Mesenchymal stem cell (in vitro differentiated cells and primary cell): Measurements from ENCODE around the gene SNN.

ENCODE experiments used
- DNase-seq: peaks from one replicate; pipeline ENCODE4 v3.0.0-alpha.2; 2013
- H2AFZ ChIP-seq: one replicate; pipeline ENCODE4 v1.6.1; 2013; ENCODE audit warnings: low read depth, mild to moderate bottlenecking, control low read depth, inconsistent platforms, low read length, moderate library complexity
- H2AK5ac ChIP-seq: 2 replicates; pipeline ENCODE4 v1.6.1; 2013; ENCODE audit warnings: low read length, moderate library complexity, mild to moderate bottlenecking, inconsistent platforms; ENCODE audit not compliant: severe bottlenecking
- H2BK120ac ChIP-seq: one replicate; pipeline ENCODE4 v1.6.1; 2013; ENCODE audit warnings: low read depth, mild to moderate bottlenecking, inconsistent platforms, low read length, moderate library complexity
- H2BK12ac ChIP-seq, 2 experiments: one replicate each; pipeline ENCODE4 v1.6.1; 2013; ENCODE audit warnings: inconsistent platforms in 2 of 2, low read length in 2 of 2, mild to moderate bottlenecking in 2 of 2, moderate library complexity in 2 of 2, control low read depth in 1 of 2
- H2BK15ac ChIP-seq: one replicate; pipeline ENCODE4 v1.6.1; 2013; ENCODE audit warnings: mild to moderate bottlenecking, low read depth, inconsistent platforms; ENCODE audit not compliant: poor library complexity, severe bottlenecking
- H2BK5ac ChIP-seq: 2 replicates; pipeline ENCODE4 v1.6.1; 2013; ENCODE audit warnings: low read depth, mild to moderate bottlenecking, low read length, control low read depth, inconsistent platforms; ENCODE audit not compliant: poor library complexity, severe bottlenecking
- H3K14ac ChIP-seq, 2 experiments: one replicate each; pipeline ENCODE4 v1.6.1; 2013; ENCODE audit warnings: inconsistent platforms in 2 of 2, low read length in 2 of 2, control low read depth in 1 of 2, mild to moderate bottlenecking in 1 of 2, moderate library complexity in 1 of 2
- H3K18ac ChIP-seq, 2 experiments: one replicate each; pipeline ENCODE4 v1.6.1; 2013; ENCODE audit warnings: inconsistent platforms in 2 of 2, low read length in 2 of 2, control low read depth in 1 of 2, low read depth in 1 of 2, mild to moderate bottlenecking in 1 of 2
- H3K23ac ChIP-seq, 2 experiments: one replicate each; pipeline ENCODE4 v1.6.1; 2013; ENCODE audit warnings: inconsistent platforms in 2 of 2, low read length in 2 of 2, mild to moderate bottlenecking in 2 of 2, moderate library complexity in 2 of 2, control low read depth in 1 of 2
- H3K27ac ChIP-seq: 2 replicates; pipeline ENCODE4 v1.5.1; 2013; ENCODE audit warnings: mild to moderate bottlenecking, moderate library complexity, low read length, control low read depth, inconsistent platforms; ENCODE audit not compliant: poor library complexity, severe bottlenecking
- H3K27me3 ChIP-seq, 2 experiments: 2 replicates each; pipeline versions ENCODE4 v1.6.1 to v1.7.0; 2013; ENCODE audit warnings: low read length in 2 of 2, mild to moderate bottlenecking in 2 of 2, moderate library complexity in 2 of 2, control low read depth in 1 of 2, inconsistent platforms in 1 of 2; ENCODE audit not compliant: control insufficient read depth in 1 of 2, insufficient read depth in 1 of 2
- H3K36me3 ChIP-seq, 2 experiments: 2 replicates each; pipeline versions ENCODE4 v1.6.1 to v1.7.0; 2013; ENCODE audit warnings: low read length in 2 of 2, control low read depth in 1 of 2, inconsistent platforms in 1 of 2, low read depth in 1 of 2, mild to moderate bottlenecking in 1 of 2; ENCODE audit not compliant: insufficient read depth in 2 of 2, control insufficient read depth in 1 of 2
- H3K4ac ChIP-seq, 2 experiments: one replicate each; pipeline ENCODE4 v1.6.1; 2013; ENCODE audit warnings: inconsistent platforms in 2 of 2, low read length in 2 of 2, mild to moderate bottlenecking in 2 of 2, moderate library complexity in 2 of 2, control low read depth in 1 of 2, low read depth in 1 of 2
- H3K4me1 ChIP-seq: 2 replicates; pipeline ENCODE4 v1.6.1; 2013; ENCODE audit warnings: low read depth, low read length, control low read depth; ENCODE audit not compliant: control insufficient read depth, insufficient read depth
- H3K4me2 ChIP-seq: 2 replicates; pipeline ENCODE4 v1.6.1; 2013; ENCODE audit warnings: low read length, mild to moderate bottlenecking, inconsistent platforms; ENCODE audit not compliant: poor library complexity, severe bottlenecking
- H3K4me3 ChIP-seq, 2 experiments: 2 replicates each; pipeline versions ENCODE4 v1.5.1 to v1.7.0; 2013; ENCODE audit warnings: low read length in 2 of 2, mild to moderate bottlenecking in 2 of 2, control low read depth in 1 of 2, low read depth in 1 of 2; ENCODE audit not compliant: insufficient read depth in 1 of 2
- H3K79me1 ChIP-seq: replicated peaks from 2 replicates; pipeline ENCODE4 v1.6.1; 2013; ENCODE audit warnings: mild to moderate bottlenecking, control low read depth, low read length, inconsistent platforms; ENCODE audit not compliant: poor library complexity, severe bottlenecking
- H3K9ac ChIP-seq: 2 replicates; pipeline ENCODE4 v1.7.0; 2013; ENCODE audit warnings: mild to moderate bottlenecking, low read length, moderate library complexity
- H3K9me3 ChIP-seq: 2 replicates; pipeline ENCODE4 v1.7.0; 2013; ENCODE audit warnings: mild to moderate bottlenecking, low read length; ENCODE audit not compliant: control insufficient read depth
- H4K8ac ChIP-seq: one replicate; pipeline ENCODE4 v1.6.1; 2013; ENCODE audit warnings: inconsistent platforms, mild to moderate bottlenecking, low read length, moderate library complexity
- H4K91ac ChIP-seq: one replicate; pipeline ENCODE4 v1.6.1; 2013; ENCODE audit warnings: mild to moderate bottlenecking, low read length, inconsistent platforms
- WGBS: methylation state at CpG from one replicate; pipeline ENCODE4 v1.1.7; 2013; ENCODE audit warnings: mixed read lengths; 5-methylcytosine and 5-hydroxymethylcytosine counted together

SNN gene

DNA sequence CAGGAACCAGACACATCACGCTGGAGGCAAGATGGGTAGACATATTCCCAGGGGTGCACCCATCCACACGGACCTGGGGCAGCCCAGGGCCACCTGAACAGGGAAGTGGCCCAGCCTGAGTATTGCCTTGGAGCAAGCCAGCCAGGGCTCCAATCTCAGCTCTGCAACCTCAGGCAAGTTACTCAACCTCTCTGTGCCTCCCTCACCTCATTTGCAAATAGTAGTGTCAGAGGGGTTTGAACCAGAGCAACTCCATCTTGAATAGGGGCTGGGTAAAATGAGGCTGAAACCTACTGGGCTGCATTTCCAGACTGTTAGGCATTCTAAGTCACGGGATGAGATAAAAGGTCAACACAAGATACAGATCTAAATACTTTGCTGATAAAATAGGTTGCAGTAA is 35.1 kb upstream of the SNN start:
- H3K23ac ChIP-seq = peak overlapping the region in 1 of 2 experiments; percentile 16
- peak overlapping the region; percentile 91 for H2BK120ac ChIP-seq
- peak overlapping the region; percentile 98 for H4K91ac ChIP-seq
- H3K36me3 ChIP-seq = no peaks in the 10 kb centered on the region
- no peaks in the 10 kb centered on the region for H3K79me1 ChIP-seq
- peak overlapping the region; percentile 78 to 93 for H3K18ac ChIP-seq
- DNase-seq = no peak
- peaks cover 38% of the 10 kb centered on the region for H3K4me1 ChIP-seq
- peak overlapping the region; percentile 66 to 83 for H3K4ac ChIP-seq
- peak overlapping the region; percentile 92 for H2AK5ac ChIP-seq
- peak overlapping the region; percentile 60 to 100 for H2BK12ac ChIP-seq
- WGBS = 82% methylated on average over 3 of the region's 3 CpGs
- no peak overlapping the region for H2BK15ac ChIP-seq
- H3K14ac ChIP-seq = peak overlapping the region in 1 of 2 experiments; percentile 68
- no peak overlapping the region for H2AFZ ChIP-seq
- peak overlapping the region; percentile 24 for H4K8ac ChIP-seq
- H3K9me3 ChIP-seq = no peaks in the 10 kb centered on the region
- H3K27me3 ChIP-seq = peaks cover 0 to 5% of the 10 kb centered on the region in 2 experiments
- H3K4me2 ChIP-seq = no peak overlapping the region
- H3K9ac ChIP-seq = peak overlapping the region; percentile 53
- peak overlapping the region; percentile 4 for H2BK5ac ChIP-seq
- no peak overlapping the region for H3K4me3 ChIP-seq
- H3K27ac ChIP-seq = peak overlapping the region; percentile 66

GRCh38 chr16:11634312-11634711 is 33.9 kb upstream of the SNN start:
- H3K4me3 ChIP-seq = no peak overlapping the region
- WGBS = 90% methylated on average over 6 of the region's 6 CpGs
- H2AFZ ChIP-seq = no peak overlapping the region
- H2BK15ac ChIP-seq = no peak overlapping the region
- H3K23ac ChIP-seq = no peak overlapping the region
- H3K9ac ChIP-seq = no peak overlapping the region
- H3K14ac ChIP-seq = no peak overlapping the region
- peaks cover 32% of the 10 kb centered on the region for H3K4me1 ChIP-seq
- H3K9me3 ChIP-seq = no peaks in the 10 kb centered on the region
- no peaks in the 10 kb centered on the region for H3K36me3 ChIP-seq
- H3K4ac ChIP-seq = no peak overlapping the region
- H3K27me3 ChIP-seq = peaks cover 0 to 5% of the 10 kb centered on the region in 2 experiments
- no peak overlapping the region for H2BK120ac ChIP-seq
- H3K18ac ChIP-seq = no peak overlapping the region
- peak overlapping the region in 1 of 2 experiments; percentile 55 for H2BK12ac ChIP-seq
- H3K4me2 ChIP-seq = no peak overlapping the region
- no peak overlapping the region for H4K91ac ChIP-seq
- no peak overlapping the region for H4K8ac ChIP-seq
- no peak overlapping the region for H3K27ac ChIP-seq
- no peaks in the 10 kb centered on the region for H3K79me1 ChIP-seq
- H2BK5ac ChIP-seq = no peak overlapping the region
- H2AK5ac ChIP-seq = peak overlapping the region; percentile 54
- no peak for DNase-seq

DNA sequence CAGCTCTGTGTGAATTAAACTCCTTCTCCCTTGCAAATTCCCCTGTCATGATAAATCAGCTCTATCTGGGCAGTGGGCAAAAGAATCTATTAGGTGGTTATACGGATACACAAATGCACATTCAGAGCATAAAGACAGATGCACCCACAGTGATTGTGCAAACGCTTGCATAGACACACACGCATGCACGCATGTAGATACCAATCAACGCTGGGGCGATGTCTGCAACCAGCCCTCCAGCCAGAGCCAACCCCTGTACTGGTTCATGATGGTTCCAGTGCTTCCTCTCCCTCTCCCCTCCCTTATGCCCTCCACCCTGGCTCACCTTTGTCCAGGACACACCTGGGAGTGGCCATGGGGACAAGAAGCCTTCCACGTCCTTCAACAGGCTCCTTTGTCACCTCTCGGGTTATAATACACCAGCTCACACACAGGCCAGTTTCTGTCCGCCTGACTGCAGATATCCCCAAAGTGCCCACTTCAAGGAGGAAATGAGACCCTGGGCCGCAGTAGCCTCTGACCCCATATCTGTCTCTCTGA is 33.1 kb upstream of the SNN start:
- peak overlapping the region in 1 of 2 experiments; percentile 32 for H3K4ac ChIP-seq
- no peak overlapping the region for H2BK120ac ChIP-seq
- no peak for DNase-seq
- H3K9ac ChIP-seq = no peak overlapping the region
- peak overlapping the region; percentile 38 to 70 for H2BK12ac ChIP-seq
- H3K27ac ChIP-seq = no peak overlapping the region
- H4K8ac ChIP-seq = no peak overlapping the region
- H3K23ac ChIP-seq = no peak overlapping the region
- H3K4me3 ChIP-seq = no peak overlapping the region
- H4K91ac ChIP-seq = no peak overlapping the region
- H3K79me1 ChIP-seq = no peaks in the 10 kb centered on the region
- WGBS = 92% methylated on average over 10 of the region's 10 CpGs
- H2BK15ac ChIP-seq = no peak overlapping the region
- peaks cover 0 to 5% of the 10 kb centered on the region in 2 experiments for H3K27me3 ChIP-seq
- no peaks in the 10 kb centered on the region for H3K9me3 ChIP-seq
- peak overlapping the region; percentile 47 for H2AK5ac ChIP-seq
- peak overlapping the region in 1 of 2 experiments; percentile 35 for H3K14ac ChIP-seq
- H3K4me2 ChIP-seq = no peak overlapping the region
- H3K36me3 ChIP-seq = no peaks in the 10 kb centered on the region
- no peak overlapping the region for H2BK5ac ChIP-seq
- H3K4me1 ChIP-seq = peaks cover 29% of the 10 kb centered on the region
- no peak overlapping the region for H2AFZ ChIP-seq
- H3K18ac ChIP-seq = peak overlapping the region in 1 of 2 experiments; percentile 71

- DNase-seq = no peak
- no peak overlapping the region for H2BK120ac ChIP-seq
- H3K79me1 ChIP-seq = no peaks in the 10 kb centered on the region
- H4K8ac ChIP-seq = no peak overlapping the region
- H3K4me3 ChIP-seq = no peak overlapping the region
- no peaks in the 10 kb centered on the region for H3K36me3 ChIP-seq
- no peak overlapping the region for H3K9ac ChIP-seq
- no peak overlapping the region for H2BK15ac ChIP-seq
- no peak overlapping the region for H2BK5ac ChIP-seq
- H3K27ac ChIP-seq = no peak overlapping the region
- peaks cover 0 to 5% of the 10 kb centered on the region in 2 experiments for H3K27me3 ChIP-seq
- no peak overlapping the region for H3K4me2 ChIP-seq
- no peak overlapping the region for H4K91ac ChIP-seq
- H3K4me1 ChIP-seq = peaks cover 30% of the 10 kb centered on the region
- 81% methylated on average over 12 of the region's 12 CpGs for WGBS
- H3K9me3 ChIP-seq = no peaks in the 10 kb centered on the region
- peak overlapping the region in 1 of 2 experiments; percentile 28 for H3K18ac ChIP-seq
- no peak overlapping the region for H3K4ac ChIP-seq
- no peak overlapping the region for H3K14ac ChIP-seq
- H2AFZ ChIP-seq = no peak overlapping the region
- peak overlapping the region; percentile 47 for H2AK5ac ChIP-seq
- no peak overlapping the region for H3K23ac ChIP-seq
- peak overlapping the region in 1 of 2 experiments; percentile 60 for H2BK12ac ChIP-seq
Measured at GRCh38 chr16:11635679-11636171, 32.5 kb upstream of the SNN start.
